ENCODE data around the gene PLOD2. TPM values are rescaled to one million over a fixed set of nuclear protein-coding genes. Genes with fewer than 3 reads are reported as not detected.

PLOD2 gene
- total RNA-seq, 4 donors from 2014 or later: 110 to 171 (median 156) TPM

DNA sequence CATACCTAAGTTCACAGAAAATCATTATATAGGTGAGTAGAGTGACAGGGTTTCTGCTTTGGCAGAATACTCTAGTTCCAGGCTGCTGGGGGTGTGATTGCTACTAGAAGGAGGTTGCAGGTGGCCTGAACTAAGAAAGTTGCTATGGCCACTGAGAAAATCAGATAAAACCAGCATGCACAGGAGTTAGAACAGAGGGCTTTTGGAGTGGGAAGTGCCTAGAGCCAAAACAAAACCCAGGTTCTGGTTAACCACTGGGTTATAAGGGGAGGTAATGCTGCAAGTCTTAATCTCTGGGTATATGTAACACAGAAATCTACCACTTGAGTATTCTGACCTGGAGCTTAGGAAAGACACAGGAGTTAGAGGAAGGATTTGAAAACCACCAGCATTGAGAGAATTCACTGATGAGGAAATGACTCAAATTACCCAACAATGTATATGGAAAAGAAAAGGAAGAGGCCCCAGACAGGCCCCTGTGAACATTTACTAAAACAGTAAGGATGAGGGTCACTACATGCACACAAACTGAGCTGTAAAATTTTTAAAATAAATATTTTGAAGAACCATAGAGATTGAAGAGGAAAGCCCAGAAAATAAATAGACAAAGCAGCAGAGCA lies 60.0 kb downstream of the PLOD2 start:
- no peaks in the 10 kb centered on the region for H3K9me3 ChIP-seq
- intact Hi-C loops (cut with DNase I): no loop called here
- H3K4me3 ChIP-seq (replicated peaks in 1 of 3): no peak overlapping the region
- no peak for TF ChIP-seq POLR2A (IDR thresholded peaks at IDR 0.05)
- TF ChIP-seq, protein P1, sequence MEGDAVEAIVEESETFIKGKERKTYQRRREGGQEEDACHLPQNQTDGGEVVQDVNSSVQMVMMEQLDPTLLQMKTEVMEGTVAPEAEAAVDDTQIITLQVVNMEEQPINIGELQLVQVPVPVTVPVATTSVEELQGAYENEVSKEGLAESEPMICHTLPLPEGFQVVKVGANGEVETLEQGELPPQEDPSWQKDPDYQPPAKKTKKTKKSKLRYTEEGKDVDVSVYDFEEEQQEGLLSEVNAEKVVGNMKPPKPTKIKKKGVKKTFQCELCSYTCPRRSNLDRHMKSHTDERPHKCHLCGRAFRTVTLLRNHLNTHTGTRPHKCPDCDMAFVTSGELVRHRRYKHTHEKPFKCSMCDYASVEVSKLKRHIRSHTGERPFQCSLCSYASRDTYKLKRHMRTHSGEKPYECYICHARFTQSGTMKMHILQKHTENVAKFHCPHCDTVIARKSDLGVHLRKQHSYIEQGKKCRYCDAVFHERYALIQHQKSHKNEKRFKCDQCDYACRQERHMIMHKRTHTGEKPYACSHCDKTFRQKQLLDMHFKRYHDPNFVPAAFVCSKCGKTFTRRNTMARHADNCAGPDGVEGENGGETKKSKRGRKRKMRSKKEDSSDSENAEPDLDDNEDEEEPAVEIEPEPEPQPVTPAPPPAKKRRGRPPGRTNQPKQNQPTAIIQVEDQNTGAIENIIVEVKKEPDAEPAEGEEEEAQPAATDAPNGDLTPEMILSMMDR (IDR thresholded peaks at IDR 0.05): no peak
- no peak for DNase-seq
- peak overlapping the region in 1 of 3 donors; percentile 27 for H3K27ac ChIP-seq
- no peaks in the 10 kb centered on the region for H3K4me1 ChIP-seq
- peaks cover 4 to 13% of the 10 kb centered on the region in 2 donors for H3K36me3 ChIP-seq
- H3K27me3 ChIP-seq: no peaks in the 10 kb centered on the region

GRCh38 chr3:146100180-146100579 lies 60.8 kb downstream of the PLOD2 start:
- DNase-seq: no peak
- Histone ChIP-seq H3K36me3 (peaks cover 4 to 13% of the 10 kb centered on the region in 2 donors), H3K4me1 (no peaks in the 10 kb centered on the region), H3K27ac (no peak overlapping the region), H3K9me3 (no peaks in the 10 kb centered on the region), H3K27me3 (no peaks in the 10 kb centered on the region), H3K4me3 (replicated peaks in 1 of 3) (no peak overlapping the region)
- intact Hi-C loops (cut with DNase I): no loop called here
- 90 to 97% methylated on average over 2 of the region's 2 CpGs for WGBS, 2 donors
- no peak for TF ChIP-seq POLR2A (IDR thresholded peaks at IDR 0.05)
- TF ChIP-seq, protein P1 (IDR thresholded peaks at IDR 0.05): no peak

DNA sequence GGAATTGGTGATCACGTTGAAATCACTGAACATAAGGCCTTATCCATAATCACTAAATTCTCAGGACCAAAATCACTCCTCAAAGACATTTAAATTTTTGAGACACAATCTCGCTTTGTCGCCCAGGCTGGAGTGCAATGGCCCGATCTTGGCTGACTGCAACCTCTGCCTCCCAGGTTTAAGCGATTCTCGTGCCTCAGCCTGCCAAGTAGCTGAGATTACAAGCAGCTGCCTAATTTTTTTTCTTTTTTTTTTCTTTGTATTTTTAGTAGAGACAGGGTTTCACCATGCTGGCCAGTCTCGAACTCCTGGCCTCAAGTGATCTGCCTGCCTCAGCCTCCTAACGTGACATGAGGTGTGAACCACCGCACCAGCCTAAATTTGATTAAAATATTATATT lies 61.7 kb downstream of the PLOD2 start:
- Histone ChIP-seq H3K9me3 (no peaks in the 10 kb centered on the region), H3K4me3 (replicated peaks in 1 of 3) (no peak overlapping the region), H3K27ac (no peak overlapping the region), H3K36me3 (peaks cover 4 to 13% of the 10 kb centered on the region in 2 donors), H3K4me1 (peaks cover 0 to under 1% of the 10 kb centered on the region in 2 donors), H3K27me3 (no peaks in the 10 kb centered on the region)
- 86 to 91% methylated on average over 9 of the region's 9 CpGs for WGBS, 2 donors
- intact Hi-C loops (cut with DNase I): no loop called here
- TF ChIP-seq POLR2A (IDR thresholded peaks at IDR 0.05): no peak
- TF ChIP-seq, protein P1 (IDR thresholded peaks at IDR 0.05): no peak
- no peak for DNase-seq

- Histone ChIP-seq H3K27ac (no peak overlapping the region), H3K27me3 (no peaks in the 10 kb centered on the region), H3K36me3 (no peaks in the 10 kb centered on the region), H3K9me3 (no peaks in the 10 kb centered on the region), H3K4me1 (peaks cover 0 to 19% of the 10 kb centered on the region in 2 donors), H3K4me3 (replicated peaks in 1 of 3) (no peak overlapping the region)
- DNase-seq: peak in 1 of 2 donors; percentile 10
- intact Hi-C loops (cut with DNase I): no loop called here
- 53 to 66% methylated on average over 2 of the region's 2 CpGs for WGBS, 2 donors
- TF ChIP-seq POLR2A (IDR thresholded peaks at IDR 0.05): no peak
- TF ChIP-seq, protein P1 (IDR thresholded peaks at IDR 0.05): no peak
These were observed 67.1 kb downstream of the PLOD2 start for GRCh38 chr3:146093896-146094295.

DNA sequence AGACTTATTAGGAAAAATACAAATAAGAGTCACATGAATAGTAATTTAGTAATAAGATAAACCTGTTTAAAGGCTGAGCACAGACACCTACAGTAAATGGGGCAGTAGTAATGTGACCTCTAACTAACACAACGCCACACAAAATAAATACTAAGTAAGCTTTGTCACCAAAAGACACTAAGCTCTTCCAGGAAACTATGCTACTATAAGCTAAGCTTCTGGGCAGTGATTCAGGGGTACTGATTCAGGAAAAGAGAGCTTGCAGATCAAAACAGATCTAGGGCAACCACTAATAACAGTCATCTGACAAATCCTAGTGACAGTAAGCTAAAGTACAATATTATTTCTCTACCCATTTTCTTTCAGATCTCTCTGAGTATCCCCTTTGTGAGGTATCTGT lies 68.8 kb downstream of the PLOD2 start:
- intact Hi-C loops (cut with DNase I): no loop called here
- Histone ChIP-seq H3K4me1 (peaks cover 0 to 19% of the 10 kb centered on the region in 2 donors), H3K9me3 (no peaks in the 10 kb centered on the region), H3K27me3 (no peaks in the 10 kb centered on the region), H3K27ac (no peak overlapping the region), H3K4me3 (replicated peaks in 1 of 3) (no peak overlapping the region), H3K36me3 (no peaks in the 10 kb centered on the region)
- DNase-seq: no peak
- WGBS, 2 donors: 42 to 55% methylated on average over 1 of the region's 1 CpG
- TF ChIP-seq, protein P1 (IDR thresholded peaks at IDR 0.05): no peak
- no peak for TF ChIP-seq POLR2A (IDR thresholded peaks at IDR 0.05)

Measured in thyroid gland (tissue), 4 donors.